ENCODE results near the gene BAG1.

- TF ChIP-seq FOXK2 (IDR thresholded peaks at IDR 0.05) (no peak), SUZ12 (IDR thresholded peaks at IDR 0.05) (no peak), ELF4 (IDR thresholded peaks at IDR 0.05) (no peak), NFRKB (IDR thresholded peaks at IDR 0.05) (no peak), BHLHE40 (IDR thresholded peaks at IDR 0.05; ENCODE audit: borderline replicate concordance) (no peak), L3MBTL2 (conservative IDR thresholded peaks at IDR 0.05) (no peak), FOXM1 (IDR thresholded peaks at IDR 0.05; ENCODE audit: borderline replicate concordance) (no peak), TARDBP (IDR thresholded peaks at IDR 0.05) (no peak), PKNOX1 (IDR thresholded peaks at IDR 0.05) (no peak), SP1 (IDR thresholded peaks at IDR 0.05) (no peak), ZNF384 (IDR thresholded peaks at IDR 0.05) (no peak)
Observed at GRCh38 chr9:33241298-33241697, 23.2 kb downstream of the BAG1 start.

Measured in HEK293T (cell line).